ENCODE data around the gene RPAP2.
"Not testable (repeated sequence)": the region's sequence is repeated elsewhere in the genome, so short reads cannot be mapped to it uniquely, and the experiment has no call there.

Gene RPAP2

GRCh38 chr1:92372164-92372563 is 73.3 kb downstream of the RPAP2 start:
- H3K23ac ChIP-seq (ENCODE audit: low read depth, low read length, poor library complexity), result no peak overlapping the region
- H3K4me3 ChIP-seq (ENCODE audit: low read length in 2 of 2), result no peak overlapping the region
- no peak overlapping the region for H2AK5ac ChIP-seq (ENCODE audit: low read depth, low read length)
- no peak overlapping the region for H3K14ac ChIP-seq (ENCODE audit: low read length)
- peaks cover 0 to 24% of the 10 kb centered on the region in 2 donors for H3K36me3 ChIP-seq (replicated peaks in 1 of 2; ENCODE audit: control insufficient read depth in 2 of 2, insufficient read depth in 2 of 2, low read length in 2 of 2)
- peak overlapping the region; percentile 73 for H3K27ac ChIP-seq (replicated peaks; ENCODE audit: low read length)
- H2BK15ac ChIP-seq (ENCODE audit: low read length), result no peak overlapping the region
- H4K91ac ChIP-seq (ENCODE audit: low read depth, low read length, poor library complexity), result no peak overlapping the region
- H2BK120ac ChIP-seq (ENCODE audit: low read depth, low read length), result no peak overlapping the region
- no peak overlapping the region for H3K4ac ChIP-seq (ENCODE audit: low read length)
- WGBS, 2 donors (ENCODE audit: extremely low coverage in 2 of 2, insufficient read length in 2 of 2, insufficient replicate concordance in 1 of 2), result no CpG with 5 or more reads among the region's 2 CpGs
- no peak overlapping the region for H3K4me2 ChIP-seq (ENCODE audit: insufficient read depth, low read length, poor library complexity, severe bottlenecking)
- no peaks in the 10 kb centered on the region for H3K79me1 ChIP-seq (ENCODE audit: low read depth, low read length)
- no peak overlapping the region for H4K8ac ChIP-seq (ENCODE audit: low read depth, low read length)
- no peak overlapping the region for H2AFZ ChIP-seq (ENCODE audit: low read length)
- H3K27me3 ChIP-seq (ENCODE audit: control insufficient read depth in 3 of 3, insufficient read depth in 3 of 3, low read depth in 1 of 3, low read length in 3 of 3), result no peaks in the 10 kb centered on the region
- no peak overlapping the region for H2BK12ac ChIP-seq (ENCODE audit: low read length)
- DNase-seq (ENCODE audit: low spot score), result peak; percentile 39
- H3K9ac ChIP-seq (ENCODE audit: low read depth, low read length, poor library complexity), result no peak overlapping the region
- no peaks in the 10 kb centered on the region for H3K9me3 ChIP-seq (replicated peaks in 1 of 2; ENCODE audit: control insufficient read depth in 2 of 2, insufficient read depth in 1 of 2, low read depth in 1 of 2, low read length in 2 of 2)
- H3K4me1 ChIP-seq (ENCODE audit: control insufficient read depth in 2 of 2, insufficient read depth in 1 of 2, low read depth in 1 of 2, low read length in 2 of 2), result peaks cover 0 to 1% of the 10 kb centered on the region in 2 donors
- no peak overlapping the region for H2BK5ac ChIP-seq (ENCODE audit: low read length)
- no peak overlapping the region for H3K18ac ChIP-seq (ENCODE audit: low read length)

- Histone ChIP-seq H3K18ac (ENCODE audit: low read length) (no peak overlapping the region), H2BK12ac (ENCODE audit: low read length) (no peak overlapping the region), H3K9ac (ENCODE audit: low read depth, low read length, poor library complexity) (no peak overlapping the region), H3K14ac (ENCODE audit: low read length) (no peak overlapping the region), H2BK5ac (ENCODE audit: low read length) (no peak overlapping the region), H4K91ac (ENCODE audit: low read depth, low read length, poor library complexity) (no peak overlapping the region), H2BK120ac (ENCODE audit: low read depth, low read length) (no peak overlapping the region), H3K4me1 (ENCODE audit: control insufficient read depth in 2 of 2, insufficient read depth in 1 of 2, low read depth in 1 of 2, low read length in 2 of 2) (peaks cover 0 to 1% of the 10 kb centered on the region in 2 donors), H3K79me1 (ENCODE audit: low read depth, low read length) (no peaks in the 10 kb centered on the region), H3K36me3 (replicated peaks in 1 of 2; ENCODE audit: control insufficient read depth in 2 of 2, insufficient read depth in 2 of 2, low read length in 2 of 2) (peaks cover 0 to 10% of the 10 kb centered on the region in 2 donors), H3K4ac (ENCODE audit: low read length) (no peak overlapping the region), H3K4me3 (ENCODE audit: low read length in 2 of 2) (no peak overlapping the region), H4K8ac (ENCODE audit: low read depth, low read length) (no peak overlapping the region), H2BK15ac (ENCODE audit: low read length) (no peak overlapping the region), H3K27ac (replicated peaks; ENCODE audit: low read length) (no peak overlapping the region), H3K4me2 (ENCODE audit: insufficient read depth, low read length, poor library complexity, severe bottlenecking) (no peak overlapping the region), H3K27me3 (ENCODE audit: control insufficient read depth in 3 of 3, insufficient read depth in 3 of 3, low read depth in 1 of 3, low read length in 3 of 3) (no peaks in the 10 kb centered on the region), H3K23ac (ENCODE audit: low read depth, low read length, poor library complexity) (no peak overlapping the region), H2AFZ (ENCODE audit: low read length) (no peak overlapping the region), H3K9me3 (replicated peaks in 1 of 2; ENCODE audit: control insufficient read depth in 2 of 2, insufficient read depth in 1 of 2, low read depth in 1 of 2, low read length in 2 of 2) (no peaks in the 10 kb centered on the region), H2AK5ac (ENCODE audit: low read depth, low read length) (no peak overlapping the region)
- DNase-seq (ENCODE audit: low spot score), result no peak
- WGBS, 2 donors (ENCODE audit: extremely low coverage in 2 of 2, insufficient read length in 2 of 2, insufficient replicate concordance in 1 of 2), result no CpG with 5 or more reads among the region's 2 CpGs
Observed at GRCh38 chr1:92374223-92374622, 75.4 kb downstream of the RPAP2 start.

GRCh38 chr1:92376345-92376744 is 77.5 kb downstream of the RPAP2 start:
- Histone ChIP-seq H3K79me1 (ENCODE audit: low read depth, low read length) (no peaks in the 10 kb centered on the region), H3K4me1 (ENCODE audit: control insufficient read depth in 2 of 2, insufficient read depth in 1 of 2, low read depth in 1 of 2, low read length in 2 of 2) (peaks cover 0 to 1% of the 10 kb centered on the region in 2 donors), H3K36me3 (replicated peaks in 1 of 2; ENCODE audit: control insufficient read depth in 2 of 2, insufficient read depth in 2 of 2, low read length in 2 of 2) (peaks cover 4 to 13% of the 10 kb centered on the region in 2 donors), H3K27ac (replicated peaks; ENCODE audit: low read length) (no peak overlapping the region), H3K9ac (ENCODE audit: low read depth, low read length, poor library complexity) (no peak overlapping the region), H2AK5ac (ENCODE audit: low read depth, low read length) (no peak overlapping the region), H3K14ac (ENCODE audit: low read length) (no peak overlapping the region), H3K4me2 (ENCODE audit: insufficient read depth, low read length, poor library complexity, severe bottlenecking) (no peak overlapping the region), H3K9me3 (replicated peaks in 1 of 2; ENCODE audit: control insufficient read depth in 2 of 2, insufficient read depth in 1 of 2, low read depth in 1 of 2, low read length in 2 of 2) (peaks cover 0 to 3% of the 10 kb centered on the region in 2 donors), H3K4ac (ENCODE audit: low read length) (no peak overlapping the region), H2AFZ (ENCODE audit: low read length) (no peak overlapping the region), H3K4me3 (ENCODE audit: low read length in 2 of 2) (no peak overlapping the region), H2BK5ac (ENCODE audit: low read length) (no peak overlapping the region), H3K23ac (ENCODE audit: low read depth, low read length, poor library complexity) (no peak overlapping the region), H3K27me3 (ENCODE audit: control insufficient read depth in 3 of 3, insufficient read depth in 3 of 3, low read depth in 1 of 3, low read length in 3 of 3) (no peaks in the 10 kb centered on the region), H4K91ac (ENCODE audit: low read depth, low read length, poor library complexity) (no peak overlapping the region), H4K8ac (ENCODE audit: low read depth, low read length) (no peak overlapping the region), H2BK120ac (ENCODE audit: low read depth, low read length) (no peak overlapping the region), H2BK12ac (ENCODE audit: low read length) (no peak overlapping the region), H2BK15ac (ENCODE audit: low read length) (no peak overlapping the region), H3K18ac (ENCODE audit: low read length) (no peak overlapping the region)
- no CpG with 5 or more reads among the region's 2 CpGs for WGBS, 2 donors (ENCODE audit: extremely low coverage in 2 of 2, insufficient read length in 2 of 2, insufficient replicate concordance in 1 of 2)
- no peak for DNase-seq (ENCODE audit: low spot score)

- H3K4me1 ChIP-seq (ENCODE audit: control insufficient read depth in 2 of 2, insufficient read depth in 1 of 2, low read depth in 1 of 2, low read length in 2 of 2); H3K9ac ChIP-seq (ENCODE audit: low read depth, low read length, poor library complexity): not testable (repeated sequence)
Observed at GRCh38 chr1:92377991-92378390, 79.1 kb downstream of the RPAP2 start.

More at GRCh38 chr1:92377991-92378390, 79.1 kb downstream of the RPAP2 start:
- not testable (repeated sequence) for H2BK120ac ChIP-seq (ENCODE audit: low read depth, low read length); H3K18ac ChIP-seq (ENCODE audit: low read length); H3K4ac ChIP-seq (ENCODE audit: low read length); H3K14ac ChIP-seq (ENCODE audit: low read length); H3K4me2 ChIP-seq (ENCODE audit: insufficient read depth, low read length, poor library complexity, severe bottlenecking); H2BK5ac ChIP-seq (ENCODE audit: low read length); H2BK12ac ChIP-seq (ENCODE audit: low read length); H3K27me3 ChIP-seq (ENCODE audit: control insufficient read depth in 3 of 3, insufficient read depth in 3 of 3, low read depth in 1 of 3, low read length in 3 of 3); H3K79me1 ChIP-seq (ENCODE audit: low read depth, low read length); H3K9me3 ChIP-seq (replicated peaks in 1 of 2; ENCODE audit: control insufficient read depth in 2 of 2, insufficient read depth in 1 of 2, low read depth in 1 of 2, low read length in 2 of 2); H2AK5ac ChIP-seq (ENCODE audit: low read depth, low read length); H3K27ac ChIP-seq (replicated peaks; ENCODE audit: low read length); H2BK15ac ChIP-seq (ENCODE audit: low read length); H4K91ac ChIP-seq (ENCODE audit: low read depth, low read length, poor library complexity); H3K23ac ChIP-seq (ENCODE audit: low read depth, low read length, poor library complexity); H3K4me3 ChIP-seq (ENCODE audit: low read length in 2 of 2); H4K8ac ChIP-seq (ENCODE audit: low read depth, low read length); DNase-seq (ENCODE audit: low spot score); H2AFZ ChIP-seq (ENCODE audit: low read length)
- H3K36me3 ChIP-seq (replicated peaks in 1 of 2; ENCODE audit: control insufficient read depth in 2 of 2, insufficient read depth in 2 of 2, low read length in 2 of 2), result peaks cover 4 to 13% of the 10 kb centered on the region in 2 donors
- no CpG with 5 or more reads among the region's 4 CpGs for WGBS, 2 donors (ENCODE audit: extremely low coverage in 2 of 2, insufficient read length in 2 of 2, insufficient replicate concordance in 1 of 2)

Data from neuronal stem cell (in vitro differentiated cells).